ENCODE measurements around the gene SLC16A5.

Gene SLC16A5

GRCh38 chr17:75138519-75138918 is 50.8 kb downstream of the SLC16A5 start:
- H3K27ac ChIP-seq (ENCODE audit: low read depth, low read length): no peak overlapping the region
- H3K9me3 ChIP-seq (ENCODE audit: control insufficient read depth, insufficient read depth, low read length): no peaks in the 10 kb centered on the region
- peaks cover 81% of the 10 kb centered on the region for H3K36me3 ChIP-seq (ENCODE audit: control insufficient read depth, insufficient read depth, low read length)

GRCh38 chr17:75142236-75142971 is 54.6 kb downstream of the SLC16A5 start:
- no peak overlapping the region for H3K9ac ChIP-seq (ENCODE audit: low read depth, low read length)
- H3K27me3 ChIP-seq (ENCODE audit: control insufficient read depth, insufficient read depth, low read length): no peaks in the 10 kb centered on the region
- H3K9me3 ChIP-seq (ENCODE audit: control insufficient read depth, insufficient read depth, low read length): no peaks in the 10 kb centered on the region
- no peaks in the 10 kb centered on the region for H3K4me1 ChIP-seq (ENCODE audit: control insufficient read depth, insufficient read depth, low read length)
- H3K27ac ChIP-seq (ENCODE audit: low read depth, low read length): no peak overlapping the region
- H3K4me3 ChIP-seq (ENCODE audit: low read depth, low read length): no peak overlapping the region
- peaks cover 92% of the 10 kb centered on the region for H3K36me3 ChIP-seq (ENCODE audit: control insufficient read depth, insufficient read depth, low read length)

More at GRCh38 chr17:75138519-75138918, 50.8 kb downstream of the SLC16A5 start:
- Histone ChIP-seq H3K9ac (ENCODE audit: low read depth, low read length) (no peak overlapping the region), H3K4me3 (ENCODE audit: low read depth, low read length) (no peak overlapping the region), H3K27me3 (ENCODE audit: control insufficient read depth, insufficient read depth, low read length) (no peaks in the 10 kb centered on the region), H3K4me1 (ENCODE audit: control insufficient read depth, insufficient read depth, low read length) (no peaks in the 10 kb centered on the region)

GRCh38 chr17:75144816-75145512 is 57.2 kb downstream of the SLC16A5 start:
- no peak overlapping the region for H3K4me3 ChIP-seq (ENCODE audit: low read depth, low read length)
- no peaks in the 10 kb centered on the region for H3K4me1 ChIP-seq (ENCODE audit: control insufficient read depth, insufficient read depth, low read length)
- no peak overlapping the region for H3K9ac ChIP-seq (ENCODE audit: low read depth, low read length)
- peaks cover 94% of the 10 kb centered on the region for H3K36me3 ChIP-seq (ENCODE audit: control insufficient read depth, insufficient read depth, low read length)
- no peaks in the 10 kb centered on the region for H3K9me3 ChIP-seq (ENCODE audit: control insufficient read depth, insufficient read depth, low read length)
- no peak overlapping the region for H3K27ac ChIP-seq (ENCODE audit: low read depth, low read length)
- no peaks in the 10 kb centered on the region for H3K27me3 ChIP-seq (ENCODE audit: control insufficient read depth, insufficient read depth, low read length)

GRCh38 chr17:75146592-75146991 is 58.8 kb downstream of the SLC16A5 start:
- Histone ChIP-seq H3K36me3 (ENCODE audit: control insufficient read depth, insufficient read depth, low read length) (peaks cover 79% of the 10 kb centered on the region), H3K4me3 (ENCODE audit: low read depth, low read length) (no peak overlapping the region)

GRCh38 chr17:75147878-75148546 is 60.3 kb downstream of the SLC16A5 start:
- Histone ChIP-seq H3K9me3 (ENCODE audit: control insufficient read depth, insufficient read depth, low read length) (no peaks in the 10 kb centered on the region), H3K9ac (ENCODE audit: low read depth, low read length) (no peak overlapping the region), H3K27me3 (ENCODE audit: control insufficient read depth, insufficient read depth, low read length) (no peaks in the 10 kb centered on the region), H3K36me3 (ENCODE audit: control insufficient read depth, insufficient read depth, low read length) (peaks cover 67% of the 10 kb centered on the region), H3K27ac (ENCODE audit: low read depth, low read length) (no peak overlapping the region), H3K4me3 (ENCODE audit: low read depth, low read length) (no peak overlapping the region), H3K4me1 (ENCODE audit: control insufficient read depth, insufficient read depth, low read length) (peaks cover 6% of the 10 kb centered on the region; the same call in 1 of the 2 replicates)

More at GRCh38 chr17:75146592-75146991, 58.8 kb downstream of the SLC16A5 start:
- Histone ChIP-seq H3K9me3 (ENCODE audit: control insufficient read depth, insufficient read depth, low read length) (no peaks in the 10 kb centered on the region), H3K27me3 (ENCODE audit: control insufficient read depth, insufficient read depth, low read length) (no peaks in the 10 kb centered on the region), H3K9ac (ENCODE audit: low read depth, low read length) (no peak overlapping the region), H3K27ac (ENCODE audit: low read depth, low read length) (no peak overlapping the region), H3K4me1 (ENCODE audit: control insufficient read depth, insufficient read depth, low read length) (no peaks in the 10 kb centered on the region)

GRCh38 chr17:75151930-75152329 is 64.2 kb downstream of the SLC16A5 start:
- Histone ChIP-seq H3K27me3 (ENCODE audit: control insufficient read depth, insufficient read depth, low read length) (no peaks in the 10 kb centered on the region), H3K27ac (ENCODE audit: low read depth, low read length) (peak overlapping the region; percentile 72), H3K4me1 (ENCODE audit: control insufficient read depth, insufficient read depth, low read length) (peaks cover 17% of the 10 kb centered on the region), H3K9me3 (ENCODE audit: control insufficient read depth, insufficient read depth, low read length) (no peaks in the 10 kb centered on the region), H3K4me3 (ENCODE audit: low read depth, low read length) (peak overlapping the region; percentile 73), H3K9ac (ENCODE audit: low read depth, low read length) (peak overlapping the region; percentile 76; the same call in 1 of the 2 replicates), H3K36me3 (ENCODE audit: control insufficient read depth, insufficient read depth, low read length) (peaks cover 28% of the 10 kb centered on the region)

GRCh38 chr17:75152523-75152921 is 64.8 kb downstream of the SLC16A5 start:
- peaks cover 17% of the 10 kb centered on the region for H3K4me1 ChIP-seq (ENCODE audit: control insufficient read depth, insufficient read depth, low read length)
- no peaks in the 10 kb centered on the region for H3K9me3 ChIP-seq (ENCODE audit: control insufficient read depth, insufficient read depth, low read length)
- H3K9ac ChIP-seq (ENCODE audit: low read depth, low read length): peak overlapping the region; percentile 76
- peak overlapping the region; percentile 72 for H3K27ac ChIP-seq (ENCODE audit: low read depth, low read length)
- no peaks in the 10 kb centered on the region for H3K27me3 ChIP-seq (ENCODE audit: control insufficient read depth, insufficient read depth, low read length)
- H3K36me3 ChIP-seq (ENCODE audit: control insufficient read depth, insufficient read depth, low read length): peaks cover 22% of the 10 kb centered on the region
- H3K4me3 ChIP-seq (ENCODE audit: low read depth, low read length): peak overlapping the region; percentile 73

- Histone ChIP-seq H3K9me3 (ENCODE audit: control insufficient read depth, insufficient read depth, low read length) (no peaks in the 10 kb centered on the region), H3K9ac (ENCODE audit: low read depth, low read length) (peak overlapping the region; percentile 94), H3K27me3 (ENCODE audit: control insufficient read depth, insufficient read depth, low read length) (no peaks in the 10 kb centered on the region), H3K4me1 (ENCODE audit: control insufficient read depth, insufficient read depth, low read length) (peaks cover 17% of the 10 kb centered on the region), H3K36me3 (ENCODE audit: control insufficient read depth, insufficient read depth, low read length) (peaks cover 15% of the 10 kb centered on the region), H3K27ac (ENCODE audit: low read depth, low read length) (peak overlapping the region; percentile 72), H3K4me3 (ENCODE audit: low read depth, low read length) (peak overlapping the region; percentile 73)
These were observed 65.4 kb downstream of the SLC16A5 start for GRCh38 chr17:75152922-75153779.

GRCh38 chr17:75153780-75154194 is 66.0 kb downstream of the SLC16A5 start:
- no peaks in the 10 kb centered on the region for H3K9me3 ChIP-seq (ENCODE audit: control insufficient read depth, insufficient read depth, low read length)
- H3K27me3 ChIP-seq (ENCODE audit: control insufficient read depth, insufficient read depth, low read length): no peaks in the 10 kb centered on the region
- peak overlapping the region; percentile 94 for H3K9ac ChIP-seq (ENCODE audit: low read depth, low read length)
- peak overlapping the region; percentile 72 for H3K27ac ChIP-seq (ENCODE audit: low read depth, low read length)
- peaks cover 9% of the 10 kb centered on the region for H3K36me3 ChIP-seq (ENCODE audit: control insufficient read depth, insufficient read depth, low read length)
- peaks cover 17% of the 10 kb centered on the region for H3K4me1 ChIP-seq (ENCODE audit: control insufficient read depth, insufficient read depth, low read length)
- H3K4me3 ChIP-seq (ENCODE audit: low read depth, low read length): peak overlapping the region; percentile 73

Measured in HUES48 (cell line).